Activated T-helper 1 cell treated with anti-CD3 and anti-CD28 coated beads, Interleukin-2, amount 50 U/mL, for 16 hours (primary cell): ENCODE data around the gene SLIRP.
"Not testable (repeated sequence)": the region's sequence is repeated elsewhere in the genome, so short reads cannot be mapped to it uniquely, and the experiment has no call there.

Experiments
- DNase-seq, 2 donors: peaks; one replicate each; pipeline ENCODE4 v3.0.0-alpha.2; 2020; ENCODE audit warnings: low read depth in 1 of 2, low spot score in 1 of 2

The SLIRP gene

GRCh38 chr14:77741438-77741837, 33.5 kb downstream of the SLIRP start:
- DNase-seq, result no peak

- DNase-seq, result no peak
Observed at GRCh38 chr14:77746064-77746702, 38.3 kb downstream of the SLIRP start.

- DNase-seq, result not testable (repeated sequence)
Observed at GRCh38 chr14:77747425-77747824, 39.5 kb downstream of the SLIRP start.

- no peak for DNase-seq
Observed at GRCh38 chr14:77752266-77752665, 44.4 kb downstream of the SLIRP start.

GRCh38 chr14:77752799-77753516, 45.1 kb downstream of the SLIRP start:
- no peak for DNase-seq

- peak; percentile 75 to 86 for DNase-seq
Observed at GRCh38 chr14:77760381-77761204, 52.7 kb downstream of the SLIRP start, which contains the start of gene SNW1. TSS of gene SNW1 (minus strand) at chr14:77761156. CDS start at chr14:77761127, 29 bp downstream.

- no peak for DNase-seq
Observed at GRCh38 chr14:77761205-77761931, 53.5 kb downstream of the SLIRP start.

GRCh38 chr14:77763316-77763715, 55.4 kb downstream of the SLIRP start:
- no peak for DNase-seq

GRCh38 chr14:77763978-77764377, 56.1 kb downstream of the SLIRP start:
- no peak for DNase-seq
